OCI-LY7 (cell line): Measurements from ENCODE around the gene GTF3C1.

Experiments used
- CTCF ChIP-seq: fragments of 200-600 bp; sonication (generic); conservative IDR thresholded peaks from 2 replicates; pipeline ENCODE4 v1.5.1; 2014; ENCODE audit warnings: mild to moderate bottlenecking, antibody characterized with exemption, low read length, moderate library complexity, mixed read lengths
- EZH2phosphoT487 ChIP-seq: fragments of 200-600 bp; sonication (generic); IDR thresholded peaks from 2 replicates; pipeline ENCODE4 v1.6.1; 2018; ENCODE audit warnings: low read depth, borderline replicate concordance, mild to moderate bottlenecking, mixed run types, antibody characterized with exemption, low read length, moderate library complexity, mixed read lengths

GRCh38 chr16:27571433-27572326 is 22.0 kb upstream of the GTF3C1 start:
- TF ChIP-seq CTCF (no peak), EZH2phosphoT487 (no peak)
